ENCODE results near the gene TNS1.

Gene TNS1

GRCh38 chr2:217954051-217954450 lies 48.7 kb downstream of the TNS1 start:
- TF ChIP-seq POLR2AphosphoS5 (IDR thresholded peaks at IDR 0.05; ENCODE audit: borderline replicate concordance, low read depth, low read length) (no peak), FOXP2 (optimal IDR thresholded peaks at IDR 0.05; ENCODE audit: control extremely low read depth, extremely low read length, insufficient read depth) (no peak), EZH2 (IDR thresholded peaks at IDR 0.05) (no peak)
- Histone ChIP-seq H3K4me3 (no peak overlapping the region), H3K9me3 (ENCODE audit: low read depth, low read length) (no peaks in the 10 kb centered on the region), H3K36me3 (ENCODE audit: insufficient read depth, low read length) (peaks cover 31% of the 10 kb centered on the region; the same call in 1 of the 2 replicates), H3K9ac (ENCODE audit: insufficient read length) (no peak overlapping the region), H3K27ac (no peak overlapping the region)
- DNase-seq (ENCODE audit: low read depth, low spot score) = no peak

- no peak overlapping the region for H3K27ac ChIP-seq
- H3K9ac ChIP-seq (ENCODE audit: insufficient read length) = no peak overlapping the region
- peaks cover 25% of the 10 kb centered on the region; the same call in 1 of the 2 replicates for H3K36me3 ChIP-seq (ENCODE audit: insufficient read depth, low read length)
- H3K4me3 ChIP-seq = no peak overlapping the region
- no peaks in the 10 kb centered on the region for H3K9me3 ChIP-seq (ENCODE audit: low read depth, low read length)
- DNase-seq (ENCODE audit: low read depth, low spot score) = no peak
- TF ChIP-seq FOXP2 (optimal IDR thresholded peaks at IDR 0.05; ENCODE audit: control extremely low read depth, extremely low read length, insufficient read depth) (no peak), EZH2 (IDR thresholded peaks at IDR 0.05) (no peak), POLR2AphosphoS5 (IDR thresholded peaks at IDR 0.05; ENCODE audit: borderline replicate concordance, low read depth, low read length) (no peak)
Measured at GRCh38 chr2:217953531-217953932, 49.3 kb downstream of the TNS1 start.

GRCh38 chr2:217953011-217953481 lies 49.7 kb downstream of the TNS1 start:
- H3K36me3 ChIP-seq (ENCODE audit: insufficient read depth, low read length) = peaks cover 21% of the 10 kb centered on the region; the same call in 1 of the 2 replicates
- H3K27ac ChIP-seq = no peak overlapping the region
- no peak for TF ChIP-seq FOXP2 (optimal IDR thresholded peaks at IDR 0.05; ENCODE audit: control extremely low read depth, extremely low read length, insufficient read depth)
- no peak for TF ChIP-seq EZH2 (IDR thresholded peaks at IDR 0.05)
- no peak for TF ChIP-seq POLR2AphosphoS5 (IDR thresholded peaks at IDR 0.05; ENCODE audit: borderline replicate concordance, low read depth, low read length)
- no peak overlapping the region for H3K9ac ChIP-seq (ENCODE audit: insufficient read length)
- DNase-seq (ENCODE audit: low read depth, low spot score) = no peak
- no peak overlapping the region for H3K4me3 ChIP-seq
- H3K9me3 ChIP-seq (ENCODE audit: low read depth, low read length) = no peaks in the 10 kb centered on the region

GRCh38 chr2:217952409-217952808 lies 50.4 kb downstream of the TNS1 start:
- H3K27ac ChIP-seq = no peak overlapping the region
- H3K9ac ChIP-seq (ENCODE audit: insufficient read length) = no peak overlapping the region
- peaks cover 21% of the 10 kb centered on the region; the same call in 1 of the 2 replicates for H3K36me3 ChIP-seq (ENCODE audit: insufficient read depth, low read length)
- TF ChIP-seq FOXP2 (optimal IDR thresholded peaks at IDR 0.05; ENCODE audit: control extremely low read depth, extremely low read length, insufficient read depth) = no peak
- no peak for TF ChIP-seq POLR2AphosphoS5 (IDR thresholded peaks at IDR 0.05; ENCODE audit: borderline replicate concordance, low read depth, low read length)
- TF ChIP-seq EZH2 (IDR thresholded peaks at IDR 0.05) = no peak
- no peak overlapping the region for H3K4me3 ChIP-seq
- DNase-seq (ENCODE audit: low read depth, low spot score) = no peak
- no peaks in the 10 kb centered on the region for H3K9me3 ChIP-seq (ENCODE audit: low read depth, low read length)

DNA sequence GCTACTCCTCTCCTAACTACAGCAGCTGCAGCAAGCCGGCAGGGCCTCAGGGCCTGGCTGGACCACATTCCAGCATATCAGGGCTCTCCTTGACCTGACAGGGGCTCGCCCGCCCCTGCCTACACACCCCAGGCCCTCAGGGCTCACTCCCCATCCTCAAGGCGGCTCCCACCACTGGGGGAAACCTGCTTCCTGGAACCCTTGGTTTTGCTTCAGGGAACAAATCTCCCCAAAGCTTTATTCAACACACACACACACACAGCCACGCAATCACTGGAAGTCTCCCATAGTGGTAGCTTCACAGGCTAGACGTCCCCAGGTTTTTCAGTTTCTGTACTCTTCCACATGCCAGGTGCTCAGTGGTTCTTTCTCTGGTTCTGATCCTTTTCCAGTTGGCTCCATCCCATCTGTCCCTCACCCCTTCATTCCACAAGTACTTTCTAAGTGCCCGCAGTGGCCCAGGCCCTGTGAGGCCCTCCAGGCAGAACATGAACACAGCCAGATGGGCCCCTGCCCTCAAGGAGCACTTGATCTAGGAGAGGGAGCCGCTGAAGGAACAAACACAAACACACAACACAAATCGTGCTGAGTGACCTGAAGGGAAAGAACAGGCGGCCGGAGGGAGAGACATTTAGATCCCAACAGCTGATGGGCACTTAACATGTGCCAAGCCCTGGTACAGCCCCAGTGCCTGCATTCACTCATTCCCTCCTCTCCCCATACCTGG lies 51.1 kb downstream of the TNS1 start:
- no peak for DNase-seq (ENCODE audit: low read depth, low spot score)
- Histone ChIP-seq H3K9me3 (ENCODE audit: low read depth, low read length) (no peaks in the 10 kb centered on the region), H3K36me3 (ENCODE audit: insufficient read depth, low read length) (peaks cover 21% of the 10 kb centered on the region; the same call in 1 of the 2 replicates), H3K27ac (no peak overlapping the region; the same call in 1 of the 2 replicates), H3K9ac (ENCODE audit: insufficient read length) (no peak overlapping the region), H3K4me3 (no peak overlapping the region)
- TF ChIP-seq EZH2 (IDR thresholded peaks at IDR 0.05) (no peak), FOXP2 (optimal IDR thresholded peaks at IDR 0.05; ENCODE audit: control extremely low read depth, extremely low read length, insufficient read depth) (no peak), POLR2AphosphoS5 (IDR thresholded peaks at IDR 0.05; ENCODE audit: borderline replicate concordance, low read depth, low read length) (no peak)

GRCh38 chr2:217951091-217951490 lies 51.7 kb downstream of the TNS1 start:
- no peak overlapping the region for H3K27ac ChIP-seq
- H3K9me3 ChIP-seq (ENCODE audit: low read depth, low read length) = no peaks in the 10 kb centered on the region
- no peak overlapping the region for H3K4me3 ChIP-seq
- no peak for DNase-seq (ENCODE audit: low read depth, low spot score)
- TF ChIP-seq FOXP2 (optimal IDR thresholded peaks at IDR 0.05; ENCODE audit: control extremely low read depth, extremely low read length, insufficient read depth) = no peak
- no peak for TF ChIP-seq EZH2 (IDR thresholded peaks at IDR 0.05)
- no peak for TF ChIP-seq POLR2AphosphoS5 (IDR thresholded peaks at IDR 0.05; ENCODE audit: borderline replicate concordance, low read depth, low read length)
- H3K36me3 ChIP-seq (ENCODE audit: insufficient read depth, low read length) = peaks cover 17% of the 10 kb centered on the region; the same call in 1 of the 2 replicates
- H3K9ac ChIP-seq (ENCODE audit: insufficient read length) = no peak overlapping the region

- TF ChIP-seq EZH2 (IDR thresholded peaks at IDR 0.05) = no peak
- TF ChIP-seq POLR2AphosphoS5 (IDR thresholded peaks at IDR 0.05; ENCODE audit: borderline replicate concordance, low read depth, low read length) = no peak
- no peak for TF ChIP-seq FOXP2 (optimal IDR thresholded peaks at IDR 0.05; ENCODE audit: control extremely low read depth, extremely low read length, insufficient read depth)
- DNase-seq (ENCODE audit: low read depth, low spot score) = no peak
- H3K36me3 ChIP-seq (ENCODE audit: insufficient read depth, low read length) = peaks cover 14% of the 10 kb centered on the region; the same call in 1 of the 2 replicates
- no peaks in the 10 kb centered on the region for H3K9me3 ChIP-seq (ENCODE audit: low read depth, low read length)
- H3K27ac ChIP-seq = no peak overlapping the region
- H3K4me3 ChIP-seq = no peak overlapping the region
- H3K9ac ChIP-seq (ENCODE audit: insufficient read length) = no peak overlapping the region
Measured at GRCh38 chr2:217950401-217950871, 52.4 kb downstream of the TNS1 start.

GRCh38 chr2:217949447-217949846 lies 53.3 kb downstream of the TNS1 start:
- no peak overlapping the region for H3K4me3 ChIP-seq
- H3K27ac ChIP-seq = 0 out of 2 replicates have a peak overlapping the region, but pooled peaks have one; percentile 5
- no peak for TF ChIP-seq EZH2 (IDR thresholded peaks at IDR 0.05)
- TF ChIP-seq FOXP2 (optimal IDR thresholded peaks at IDR 0.05; ENCODE audit: control extremely low read depth, extremely low read length, insufficient read depth) = no peak
- no peak for DNase-seq (ENCODE audit: low read depth, low spot score)
- no peaks in the 10 kb centered on the region for H3K9me3 ChIP-seq (ENCODE audit: low read depth, low read length)
- no peak overlapping the region for H3K9ac ChIP-seq (ENCODE audit: insufficient read length)
- peaks cover 13% of the 10 kb centered on the region for H3K36me3 ChIP-seq (ENCODE audit: insufficient read depth, low read length)

All from SK-N-MC (cell line).